ENCODE results near the gene PIK3AP1.

The PIK3AP1 gene

DNA sequence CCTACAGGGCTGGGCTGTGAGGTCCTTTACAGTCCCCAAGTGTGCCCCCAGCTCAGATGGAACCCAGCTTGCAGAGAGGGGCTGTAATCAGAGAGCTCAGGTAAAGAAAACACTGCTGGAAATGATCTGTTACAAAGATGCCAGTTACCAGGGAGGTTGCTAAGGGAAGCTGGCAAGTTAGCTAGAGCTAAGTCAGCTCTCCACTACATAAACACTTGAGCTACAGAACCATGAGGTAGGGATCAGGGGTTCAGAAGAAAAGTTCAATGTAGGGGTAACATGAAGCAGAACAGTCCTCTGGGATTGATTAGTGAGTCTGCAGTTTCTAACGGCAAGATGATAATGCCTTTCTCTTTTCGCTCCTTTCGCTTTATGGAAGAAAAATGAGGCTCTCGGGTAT lies 80.4 kb downstream of the PIK3AP1 start:
- no peak for DNase-seq

DNA sequence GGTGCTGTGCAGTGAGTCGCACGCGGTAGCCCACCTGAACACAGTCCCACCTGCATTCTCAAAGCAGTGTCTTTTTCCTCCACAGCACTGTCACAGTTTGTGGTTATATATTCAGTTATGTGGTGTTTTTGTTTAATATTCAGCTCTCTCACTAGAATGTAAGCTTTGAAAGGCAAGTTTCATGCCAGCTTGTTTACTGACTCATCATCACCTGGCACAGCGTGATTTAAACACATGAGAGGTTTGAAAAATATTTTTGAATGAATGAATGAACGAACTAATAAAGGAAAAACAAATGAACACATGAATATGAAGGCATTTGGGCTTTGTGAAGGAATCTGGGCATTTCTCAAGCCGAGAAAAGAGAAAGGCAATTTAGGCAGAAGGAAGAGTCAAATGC lies 81.6 kb downstream of the PIK3AP1 start:
- no peak for DNase-seq

DNA sequence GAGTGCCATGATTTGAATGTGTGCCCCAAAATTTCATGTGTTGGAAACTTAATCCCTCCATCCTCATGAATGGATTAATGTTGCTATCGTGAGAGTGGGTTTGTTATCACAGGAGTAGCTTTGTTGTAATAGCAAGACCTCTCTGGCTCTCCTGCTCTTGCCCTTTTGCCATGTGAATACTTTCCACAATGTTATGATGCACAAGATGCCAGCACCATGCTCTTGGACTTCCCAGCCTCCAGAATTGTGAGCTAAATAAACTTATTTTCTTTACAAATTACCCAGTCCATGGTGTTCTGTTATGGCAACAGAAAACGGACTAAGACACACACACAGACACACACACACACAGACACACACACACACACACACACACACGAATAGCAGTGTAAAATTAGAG lies 82.2 kb downstream of the PIK3AP1 start:
- DNase-seq, result no peak

DNA sequence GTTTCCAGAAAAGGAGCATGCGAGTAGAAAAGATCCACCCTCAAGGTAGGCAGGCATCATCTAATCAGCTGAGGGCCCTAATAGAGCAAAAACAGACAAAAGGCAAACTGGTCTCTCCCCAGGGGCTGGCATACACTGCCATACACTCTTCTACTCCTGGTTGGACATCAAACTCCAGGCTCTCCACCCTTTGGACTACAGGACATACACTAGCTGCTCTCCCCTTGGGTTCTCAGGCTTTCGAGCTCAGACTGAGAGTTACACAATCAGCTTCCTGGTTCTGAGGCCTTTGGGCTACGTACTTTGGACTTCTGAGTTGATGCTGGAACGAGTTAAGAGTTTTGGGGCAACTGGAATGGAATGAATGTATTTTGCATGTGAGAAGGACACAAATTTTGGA lies 82.6 kb downstream of the PIK3AP1 start:
- no peak for DNase-seq

DNA sequence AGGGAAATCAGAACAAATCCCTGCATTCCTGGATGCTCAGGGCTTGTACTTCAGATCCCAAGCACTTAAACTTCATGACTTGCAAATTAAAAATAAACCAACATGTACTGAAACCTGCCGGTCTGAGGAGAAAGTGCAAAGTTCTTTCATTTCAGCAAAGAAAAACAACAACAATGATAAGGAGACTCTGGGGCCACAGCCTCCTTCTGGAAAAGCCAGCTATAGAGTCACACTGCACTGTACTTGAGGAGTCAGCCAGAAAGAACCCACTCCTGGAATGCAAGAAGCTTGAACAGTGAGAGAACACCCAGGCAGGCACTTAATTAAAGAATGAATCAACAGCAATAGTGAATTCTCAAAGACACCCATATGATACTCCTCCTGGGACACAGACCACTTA lies 83.8 kb downstream of the PIK3AP1 start:
- no peak for DNase-seq

DNA sequence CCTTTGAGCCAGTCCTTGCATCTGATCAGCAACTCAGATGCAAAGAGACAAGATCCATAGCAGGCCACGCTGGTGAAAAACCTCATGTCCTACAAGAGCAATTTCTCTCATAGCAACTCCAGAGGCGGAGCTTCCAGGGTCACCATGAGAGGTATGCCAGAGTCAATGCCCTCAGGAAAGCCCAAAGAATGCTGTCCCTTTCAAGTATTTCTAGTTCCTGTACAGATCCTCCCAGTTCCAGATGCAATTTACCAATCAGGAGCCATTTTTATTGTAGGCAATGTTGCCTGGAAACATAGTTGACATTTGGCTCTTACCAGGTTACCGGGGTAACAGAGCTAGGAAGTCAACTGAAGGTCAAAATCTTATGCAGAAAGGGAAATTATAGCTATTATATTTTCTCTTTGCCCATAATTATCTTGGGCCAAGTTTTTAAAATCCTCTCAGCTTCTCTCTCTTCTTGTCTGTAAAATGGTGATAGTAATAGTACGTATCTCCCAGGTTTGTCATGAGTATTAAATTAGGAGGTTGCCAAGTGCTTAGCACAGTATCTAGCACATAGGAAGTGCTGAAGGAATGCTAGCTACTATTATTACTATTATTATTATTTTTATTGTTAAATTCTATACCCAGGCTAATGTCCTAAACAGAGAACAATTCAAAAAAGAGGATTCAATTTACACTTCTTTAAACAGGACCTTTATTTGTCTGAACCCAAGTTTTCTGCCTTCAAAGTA lies 87.2 kb downstream of the PIK3AP1 start:
- DNase-seq, result no peak

DNA sequence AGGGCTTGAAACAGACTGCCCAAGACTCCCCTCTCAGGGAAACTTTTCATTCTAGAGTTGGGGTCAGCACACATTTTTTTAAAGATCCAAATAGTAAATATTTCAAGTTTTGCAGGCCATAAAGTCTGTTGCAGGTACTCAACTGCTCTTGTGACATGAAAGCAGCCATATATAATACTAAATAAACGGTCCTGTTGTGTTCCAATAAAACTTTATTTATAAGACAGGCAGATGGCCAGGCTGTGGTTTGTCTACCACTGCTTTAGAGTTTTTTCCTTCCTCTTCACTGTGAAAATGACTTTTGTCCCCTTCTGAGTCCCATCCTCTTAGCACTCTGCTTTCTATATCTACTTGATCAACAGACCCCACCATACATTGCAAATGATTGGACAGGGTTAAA lies 93.0 kb downstream of the PIK3AP1 start:
- no peak for DNase-seq

DNA sequence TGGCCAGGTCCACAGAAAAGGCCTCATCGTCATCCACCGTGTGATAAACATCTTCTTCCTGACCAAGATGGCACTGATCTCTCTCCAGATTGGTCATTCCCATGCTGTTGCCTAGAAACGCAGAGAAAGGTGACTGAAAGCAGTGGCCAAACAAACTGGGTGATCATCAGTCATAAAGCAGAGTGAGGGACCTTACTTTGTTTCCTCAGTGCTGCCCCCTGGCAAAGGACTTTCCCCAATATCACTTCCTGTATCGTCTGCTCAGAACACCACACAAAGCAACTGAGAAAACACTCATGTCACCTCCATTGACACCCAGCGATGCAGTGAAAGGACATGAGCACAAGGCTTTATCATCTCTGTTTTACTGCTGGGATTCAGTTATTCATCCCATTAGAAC lies 93.5 kb downstream of the PIK3AP1 start:
- DNase-seq, result no peak

DNA sequence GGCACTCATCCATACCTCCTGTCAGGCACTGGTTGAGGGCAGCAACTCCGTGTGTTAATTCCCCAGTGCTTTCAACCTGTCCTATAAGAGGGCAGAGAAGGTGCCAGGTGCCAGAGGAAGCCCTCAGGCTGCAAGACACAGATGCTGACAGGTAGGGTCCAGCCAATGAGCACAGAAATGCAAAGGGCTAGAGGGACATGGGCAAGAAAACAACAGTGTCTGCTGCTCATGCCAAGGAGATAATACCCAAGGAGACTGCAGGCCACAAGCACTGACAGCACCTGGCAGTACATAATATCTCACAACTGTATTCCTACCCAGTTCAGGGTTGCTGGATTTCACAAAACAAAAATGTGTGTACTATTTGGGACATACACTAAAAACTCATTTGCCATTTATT lies 95.1 kb downstream of the PIK3AP1 start:
- DNase-seq, result no peak

DNA sequence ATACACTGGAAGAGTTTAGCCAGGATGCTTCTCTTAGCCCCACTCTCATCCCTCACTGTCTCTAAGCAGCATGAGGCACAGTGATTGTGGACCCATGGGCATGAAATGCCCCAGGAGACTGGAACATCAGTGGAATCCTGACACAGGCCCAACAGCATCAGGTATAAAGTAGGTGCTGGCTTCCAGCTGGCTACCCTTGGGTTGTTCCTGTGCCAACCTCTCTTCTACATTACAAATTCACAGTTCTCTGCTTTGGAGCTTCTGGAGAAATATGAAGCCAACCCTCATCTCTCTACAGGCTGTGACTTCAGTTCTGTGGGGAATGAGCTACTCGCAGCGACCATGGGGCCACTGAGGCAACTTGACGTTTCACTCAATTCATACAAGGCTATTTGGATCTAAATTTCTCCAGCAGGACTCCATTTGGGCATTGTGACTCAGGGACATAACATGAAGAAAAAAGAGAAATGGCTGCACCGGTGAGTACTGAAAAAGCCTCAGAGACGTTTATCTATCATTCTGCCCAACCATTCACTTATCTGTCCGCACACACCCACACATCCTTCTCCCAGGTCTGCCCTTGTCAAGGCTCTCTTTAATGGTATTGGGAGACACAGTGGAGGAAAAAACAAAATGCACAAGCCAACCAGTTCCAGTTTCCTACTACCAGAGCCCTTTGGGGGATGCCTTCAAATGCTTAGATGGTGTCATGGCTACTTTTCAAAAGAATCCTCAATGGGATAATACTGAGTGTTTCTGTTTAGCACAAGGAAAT lies 98.1 kb downstream of the PIK3AP1 start:
- no peak for DNase-seq

DNA sequence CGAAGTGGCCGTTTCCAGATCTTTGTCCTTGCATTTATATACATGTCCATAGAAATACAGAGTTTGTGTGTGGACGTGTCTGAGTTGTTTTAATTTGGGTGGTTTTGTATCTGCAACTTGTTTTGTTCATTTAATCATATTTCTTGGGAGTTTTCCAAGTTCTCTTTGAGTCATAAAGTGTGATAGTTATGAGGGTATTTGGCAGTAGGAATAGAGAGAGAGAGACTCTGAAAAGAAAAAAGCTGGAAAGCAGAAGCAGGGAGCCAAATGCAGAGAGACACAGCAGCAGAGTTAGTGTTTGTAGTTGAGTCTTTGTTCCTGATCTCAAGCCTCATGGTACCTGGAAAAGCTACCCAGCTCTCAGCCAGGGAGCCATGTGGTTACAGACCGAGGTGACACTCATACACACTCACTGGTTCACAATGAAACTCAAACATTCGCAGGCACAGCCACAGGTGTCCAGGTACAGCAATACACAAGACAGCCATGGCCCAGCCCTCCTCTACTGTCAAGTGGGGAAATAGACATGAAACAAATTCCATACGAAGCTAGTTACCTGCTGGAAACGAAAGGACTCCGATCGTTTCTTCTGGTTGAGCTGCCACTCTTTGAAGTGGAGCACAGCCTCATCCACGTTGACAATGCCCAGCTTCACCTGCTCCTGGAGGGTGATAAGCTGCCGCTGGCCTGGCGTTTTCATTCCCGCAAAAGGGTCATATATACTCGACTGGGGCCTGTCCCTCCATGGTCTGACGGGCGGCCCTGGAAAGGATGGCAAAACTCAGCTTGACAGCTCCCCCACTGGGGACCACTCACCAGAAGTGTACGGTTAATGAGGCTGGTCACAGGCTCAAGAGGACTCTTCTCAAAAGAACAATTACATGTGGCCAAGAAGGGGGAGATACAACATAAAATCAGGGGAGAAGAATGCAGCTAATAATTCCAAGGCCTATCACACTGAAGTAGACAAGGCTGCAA lies 100.2 kb downstream of the PIK3AP1 start:
- DNase-seq, result no peak

DNA sequence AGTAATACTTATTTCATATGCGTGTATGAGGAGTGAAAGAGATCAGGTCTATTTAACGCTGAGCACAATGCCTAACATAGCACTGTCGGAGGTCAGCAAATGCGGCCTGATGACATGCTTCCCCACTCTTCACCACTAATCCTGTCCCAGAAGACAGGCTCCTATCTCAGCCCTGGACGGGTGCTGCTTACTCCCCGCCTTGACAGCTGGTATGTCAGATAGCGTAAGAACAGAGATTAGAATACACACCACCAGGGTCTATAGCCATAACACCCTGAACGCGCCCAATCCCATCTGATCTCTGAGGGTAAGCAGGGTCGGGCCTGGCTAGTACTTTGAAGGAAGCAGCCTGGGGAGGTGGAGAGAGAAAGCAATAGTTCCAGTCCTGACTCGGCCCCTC lies 101.2 kb downstream of the PIK3AP1 start:
- DNase-seq, result no peak

DNA sequence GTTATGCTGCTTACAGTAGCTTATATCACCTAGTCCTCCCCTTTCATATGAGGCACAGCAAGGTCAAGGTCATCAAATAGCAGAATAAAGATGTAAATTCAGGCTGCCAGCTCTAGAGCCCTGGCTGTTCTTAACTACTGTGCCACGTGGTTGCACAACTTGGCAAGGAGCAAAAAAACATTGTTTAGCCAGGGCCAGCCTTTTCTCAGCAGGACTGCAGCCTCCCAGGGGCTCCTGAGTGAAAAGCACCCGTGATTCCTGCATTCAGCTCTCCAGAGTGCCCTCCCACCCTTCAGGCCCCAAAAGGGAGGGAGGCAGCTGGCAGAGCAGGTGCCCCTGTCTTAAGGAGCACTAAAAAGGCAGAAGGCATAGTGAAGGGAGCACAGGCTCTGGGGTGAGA lies 101.7 kb downstream of the PIK3AP1 start:
- DNase-seq, result no peak

DNA sequence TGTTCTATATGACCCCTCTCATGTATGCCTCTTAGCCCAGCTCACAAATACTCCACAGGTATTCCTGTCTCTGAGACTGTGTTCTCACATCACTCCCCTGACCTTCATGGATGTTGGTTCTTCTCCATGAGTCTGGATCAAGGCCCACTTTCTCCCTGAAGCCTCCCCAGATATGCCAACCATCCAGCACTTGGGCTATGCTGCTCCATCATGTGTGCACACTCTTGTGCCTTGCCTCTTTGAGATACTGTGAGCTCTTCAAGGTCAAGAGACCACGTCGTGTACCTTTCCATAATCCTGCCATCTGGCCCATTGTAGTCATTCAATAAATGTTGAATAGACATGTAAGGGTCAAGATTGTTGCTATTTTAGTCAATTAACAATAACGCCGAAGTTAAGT lies 103.4 kb downstream of the PIK3AP1 start:
- DNase-seq, result no peak

DNA sequence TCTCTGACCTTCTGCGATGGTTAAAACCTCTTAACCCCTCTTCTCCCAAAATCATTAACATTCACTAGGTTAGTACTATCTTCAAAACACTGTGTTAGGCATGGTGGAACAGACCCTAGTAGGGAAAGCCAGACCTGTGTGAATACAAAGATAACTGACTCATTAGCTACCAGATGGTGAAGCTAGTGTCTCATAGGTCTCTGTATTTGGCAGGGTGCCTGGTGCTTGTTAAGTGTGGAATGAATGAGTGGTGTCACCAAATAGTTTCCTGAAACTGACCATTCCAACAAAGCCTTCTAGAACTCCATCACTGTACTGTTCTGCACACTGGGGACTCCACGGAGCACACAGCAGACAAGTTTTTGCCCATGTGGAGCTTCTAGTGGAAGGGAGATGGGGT lies 105.8 kb downstream of the PIK3AP1 start:
- no peak for DNase-seq

DNA sequence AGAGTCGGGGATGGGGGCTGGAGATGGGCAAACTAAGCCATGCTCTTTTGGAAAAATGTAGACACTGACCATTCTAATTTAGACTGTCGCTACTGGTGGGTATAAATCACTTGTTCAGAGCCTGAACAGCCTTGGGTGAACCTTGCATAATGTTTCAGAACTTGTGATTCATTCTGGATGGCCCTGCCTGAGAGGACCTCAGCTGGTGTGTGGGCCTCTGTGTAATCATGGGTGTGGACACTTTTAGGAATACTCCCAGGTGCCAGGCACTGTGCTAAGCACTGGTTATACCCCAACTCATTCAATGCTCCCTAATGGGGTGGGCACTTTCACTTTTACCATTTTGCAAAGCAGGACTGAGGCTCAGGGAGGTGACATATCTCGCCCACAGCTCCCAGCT lies 106.7 kb downstream of the PIK3AP1 start:
- no peak for DNase-seq

DNA sequence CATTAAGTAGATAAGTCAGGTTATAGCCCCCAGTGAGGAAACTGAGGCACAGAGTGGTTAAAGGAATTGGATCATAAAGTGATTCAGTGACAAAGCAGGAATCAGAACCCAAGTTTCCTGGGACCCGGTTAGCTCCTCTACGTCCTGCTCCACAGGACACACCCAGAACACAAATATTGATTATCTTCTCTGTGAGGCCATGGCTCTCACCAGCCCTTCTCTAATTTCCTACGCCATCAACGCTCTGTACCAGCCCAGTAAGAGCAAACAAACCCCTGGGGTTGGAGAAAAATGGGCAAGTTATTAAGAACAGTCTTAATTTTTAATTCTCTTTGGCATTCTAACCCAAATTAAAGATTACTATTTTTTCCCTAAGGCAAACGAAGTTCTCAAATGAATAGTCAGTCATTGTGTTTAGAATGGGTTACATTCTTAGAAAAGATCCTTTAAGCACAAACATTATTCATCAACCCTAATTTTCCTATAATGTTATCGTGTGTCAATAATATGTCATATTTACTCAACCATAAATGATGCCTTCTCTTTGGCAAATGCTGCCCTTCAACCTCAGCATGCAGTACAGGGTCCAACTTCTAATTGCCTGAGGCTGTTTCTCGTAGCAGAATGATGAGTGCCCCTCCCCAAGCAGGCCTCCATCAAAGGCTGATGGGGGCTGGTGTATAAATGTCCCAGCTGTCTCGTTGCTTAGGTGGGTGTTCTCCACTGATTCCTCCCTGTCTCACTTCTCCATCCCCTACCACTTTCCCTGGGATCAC lies 108.1 kb downstream of the PIK3AP1 start:
- no peak for DNase-seq

DNA sequence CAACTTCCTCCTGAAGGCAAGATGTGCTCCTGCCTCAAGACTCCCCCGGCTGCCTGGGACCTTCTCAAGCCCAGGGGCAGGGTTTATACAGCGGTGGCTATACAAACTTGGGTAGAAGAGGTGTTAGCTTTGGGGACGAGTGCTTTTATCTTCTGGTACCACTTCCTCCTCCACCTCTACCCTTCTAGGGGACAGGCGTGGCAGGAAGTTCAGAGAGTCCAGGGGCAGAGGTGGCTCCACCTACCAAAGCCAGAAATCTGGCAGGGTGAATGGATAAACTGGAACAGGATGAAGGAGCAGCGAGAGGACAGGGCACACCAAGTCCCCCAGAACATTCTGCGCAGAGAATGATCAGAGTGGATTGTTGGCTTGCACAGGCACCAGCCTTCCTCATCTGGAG lies 109.5 kb downstream of the PIK3AP1 start:
- DNase-seq, result no peak

DNA sequence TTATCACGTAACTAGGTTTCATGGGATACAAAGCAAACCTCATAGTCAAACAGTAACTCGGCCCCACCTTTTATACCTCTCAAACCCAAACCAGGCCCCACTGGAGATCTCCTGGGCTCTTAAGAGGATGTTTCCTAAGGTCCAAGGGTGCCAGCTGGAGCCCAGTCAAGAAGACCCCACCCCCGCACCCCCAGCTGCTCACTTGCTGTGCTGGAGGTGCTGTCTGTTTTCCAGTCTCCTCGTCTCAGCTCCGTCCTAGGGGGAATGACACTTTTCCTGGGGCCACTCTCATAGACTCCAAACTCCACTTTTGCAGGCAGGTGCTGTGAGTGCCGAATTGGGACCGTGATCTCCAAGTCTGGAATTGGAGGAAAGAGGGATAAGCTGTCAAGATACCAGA lies 110.8 kb downstream of the PIK3AP1 start:
- DNase-seq, result no peak

DNA sequence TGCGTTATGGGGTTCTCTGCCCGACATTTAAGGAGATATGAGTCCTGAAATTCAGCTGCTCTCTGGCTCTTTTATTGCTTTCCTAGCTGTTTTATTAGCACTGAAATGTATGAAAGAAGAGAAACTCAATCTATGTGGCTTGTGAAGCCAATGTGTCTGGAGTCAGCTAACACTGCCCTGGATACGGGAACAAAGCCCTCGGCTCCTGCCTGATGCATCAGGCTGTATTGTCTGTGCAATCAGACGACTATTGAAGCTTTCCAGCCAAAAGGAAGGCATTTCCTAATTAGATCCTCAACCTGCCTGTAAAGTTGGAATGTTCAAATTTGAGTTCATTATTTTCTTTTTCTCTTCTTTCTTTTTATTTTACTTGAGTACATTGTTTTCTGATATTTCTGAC lies 111.5 kb downstream of the PIK3AP1 start:
- no peak for DNase-seq

DNA sequence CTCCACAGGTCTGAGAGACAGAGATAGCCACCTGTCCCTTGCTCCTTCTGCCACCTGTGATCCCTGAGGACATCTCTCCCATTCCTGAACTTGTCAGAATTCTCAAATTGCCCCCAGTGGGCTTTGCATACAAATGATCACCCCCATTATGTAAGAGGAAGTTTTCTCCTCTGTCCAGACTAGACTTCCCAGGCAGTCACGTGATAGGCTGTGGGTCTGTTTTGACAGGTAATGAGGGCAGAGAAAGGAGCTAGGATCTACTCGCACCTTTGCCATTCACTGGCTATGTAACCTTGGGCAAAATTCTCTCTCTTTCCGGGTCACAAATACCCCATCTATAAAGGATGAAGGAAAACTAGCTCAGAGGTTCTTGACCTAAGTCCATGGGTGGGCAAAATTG lies 112.1 kb downstream of the PIK3AP1 start:
- no peak for DNase-seq

DNA sequence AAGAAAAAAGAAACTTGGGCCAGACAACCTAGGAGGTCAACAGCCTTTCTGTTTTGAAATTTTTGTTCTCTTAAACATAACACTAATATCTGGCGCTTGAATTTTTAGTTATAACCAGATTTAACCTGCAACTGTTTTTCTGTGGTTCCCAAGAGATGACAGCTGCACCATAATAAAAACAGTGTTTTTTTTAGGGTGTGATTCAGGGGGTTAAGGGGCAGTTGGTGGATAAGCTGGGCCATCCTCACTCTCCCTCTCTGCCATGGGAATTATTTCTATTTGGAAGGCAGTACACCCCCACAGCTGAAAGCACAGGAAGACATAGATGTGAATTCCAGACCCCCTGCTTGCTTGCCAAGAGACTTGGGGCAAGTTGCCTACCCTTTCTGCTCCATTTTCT lies 113.4 kb downstream of the PIK3AP1 start:
- DNase-seq, result no peak

DNA sequence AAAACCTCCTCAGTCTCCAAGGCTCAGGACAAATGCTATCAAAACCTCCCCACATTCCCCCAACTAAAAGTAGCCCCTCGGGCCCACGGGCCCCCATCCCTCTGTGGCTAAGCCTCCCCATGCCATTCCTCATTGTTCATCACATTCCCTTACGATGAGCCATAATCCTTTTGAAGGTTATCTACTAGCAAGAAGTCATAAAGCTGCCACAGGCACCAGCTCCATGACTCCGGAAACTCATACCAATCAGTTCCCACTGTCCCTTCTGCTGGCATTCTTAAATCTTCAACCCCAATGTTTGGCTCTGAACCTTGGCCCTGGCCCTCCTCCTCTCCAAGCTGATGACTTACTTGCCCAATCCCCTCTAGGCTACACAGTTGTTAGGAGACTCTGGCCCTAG lies 114.1 kb downstream of the PIK3AP1 start:
- DNase-seq, result no peak
